LNCAP (cell line): ENCODE measurements around the gene MAMDC2.

Experiments used
- TF ChIP-seq, protein P1 (sequence below): fragments of 450-650 bp; IDR thresholded peaks from 2 replicates; pipeline ENCODE4 v1.5.1; 2017; ENCODE audit warnings: mild to moderate bottlenecking

The MAMDC2 gene

DNA sequence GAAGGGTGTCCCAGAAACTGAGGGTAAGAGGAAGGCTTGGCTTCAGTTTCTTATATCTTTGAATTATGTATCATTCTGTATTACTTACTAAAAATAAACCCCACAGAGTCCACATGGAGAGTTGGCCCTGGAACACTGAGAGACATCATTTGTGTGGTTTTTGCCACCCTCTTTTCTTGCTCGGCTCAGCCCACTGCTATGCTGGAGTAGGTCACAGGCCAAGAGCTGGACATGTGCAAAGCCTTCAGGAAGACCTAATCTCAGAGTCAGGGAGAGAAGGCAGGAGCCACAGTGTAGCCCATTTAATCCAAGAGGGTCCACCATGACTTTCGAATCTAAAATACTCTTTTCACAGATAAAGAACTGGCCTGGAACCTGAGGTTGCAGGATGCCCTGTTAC lies 47.5 kb downstream of the MAMDC2 start:
- TF ChIP-seq, protein P1, sequence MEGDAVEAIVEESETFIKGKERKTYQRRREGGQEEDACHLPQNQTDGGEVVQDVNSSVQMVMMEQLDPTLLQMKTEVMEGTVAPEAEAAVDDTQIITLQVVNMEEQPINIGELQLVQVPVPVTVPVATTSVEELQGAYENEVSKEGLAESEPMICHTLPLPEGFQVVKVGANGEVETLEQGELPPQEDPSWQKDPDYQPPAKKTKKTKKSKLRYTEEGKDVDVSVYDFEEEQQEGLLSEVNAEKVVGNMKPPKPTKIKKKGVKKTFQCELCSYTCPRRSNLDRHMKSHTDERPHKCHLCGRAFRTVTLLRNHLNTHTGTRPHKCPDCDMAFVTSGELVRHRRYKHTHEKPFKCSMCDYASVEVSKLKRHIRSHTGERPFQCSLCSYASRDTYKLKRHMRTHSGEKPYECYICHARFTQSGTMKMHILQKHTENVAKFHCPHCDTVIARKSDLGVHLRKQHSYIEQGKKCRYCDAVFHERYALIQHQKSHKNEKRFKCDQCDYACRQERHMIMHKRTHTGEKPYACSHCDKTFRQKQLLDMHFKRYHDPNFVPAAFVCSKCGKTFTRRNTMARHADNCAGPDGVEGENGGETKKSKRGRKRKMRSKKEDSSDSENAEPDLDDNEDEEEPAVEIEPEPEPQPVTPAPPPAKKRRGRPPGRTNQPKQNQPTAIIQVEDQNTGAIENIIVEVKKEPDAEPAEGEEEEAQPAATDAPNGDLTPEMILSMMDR, result no peak

DNA sequence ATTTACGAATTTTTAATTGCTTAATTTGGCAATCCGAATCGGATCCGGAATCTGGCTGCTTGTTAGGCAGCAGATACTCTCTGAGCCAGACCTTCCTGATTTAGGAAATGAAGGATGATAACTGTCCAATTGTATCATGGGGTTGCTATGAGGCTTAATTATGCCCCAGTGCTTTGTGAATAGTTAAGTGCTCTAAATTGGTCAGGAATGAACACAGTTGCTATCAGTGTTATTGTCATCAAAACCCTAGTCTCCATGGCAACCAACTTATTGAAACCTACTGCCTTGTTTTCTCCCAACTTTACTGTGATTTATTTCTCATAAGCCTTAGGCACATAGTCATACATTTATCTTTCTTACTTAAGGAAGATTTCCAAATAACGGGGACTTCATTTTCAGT lies 47.9 kb downstream of the MAMDC2 start:
- TF ChIP-seq, protein P1, result no peak

- TF ChIP-seq, protein P1, result no peak
Observed at GRCh38 chr9:70092190-70092589, 48.5 kb downstream of the MAMDC2 start.

- TF ChIP-seq, protein P1, result no peak
Observed at GRCh38 chr9:70093095-70093494, 49.4 kb downstream of the MAMDC2 start.

GRCh38 chr9:70093944-70094343 lies 50.3 kb downstream of the MAMDC2 start:
- TF ChIP-seq, protein P1, result no peak

DNA sequence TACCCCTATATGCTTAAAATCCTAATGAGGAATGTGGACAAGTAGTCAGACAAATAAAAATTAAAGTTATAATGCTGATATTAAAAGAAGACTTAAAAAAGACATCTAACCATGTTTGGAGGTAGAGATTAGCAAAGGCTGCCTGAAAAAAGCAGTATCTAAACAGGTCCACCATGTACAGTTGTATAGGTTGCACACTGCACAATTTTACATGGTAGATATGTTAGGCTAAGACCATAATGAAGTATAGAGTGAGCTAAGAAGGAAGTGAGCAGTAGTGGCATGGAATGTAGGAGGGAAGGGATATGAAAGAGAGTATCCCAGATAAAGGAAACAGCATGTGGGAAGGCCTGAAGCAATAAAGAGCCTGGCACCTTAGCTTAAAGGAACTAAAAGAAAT lies 51.1 kb downstream of the MAMDC2 start:
- TF ChIP-seq, protein P1, result no peak

DNA sequence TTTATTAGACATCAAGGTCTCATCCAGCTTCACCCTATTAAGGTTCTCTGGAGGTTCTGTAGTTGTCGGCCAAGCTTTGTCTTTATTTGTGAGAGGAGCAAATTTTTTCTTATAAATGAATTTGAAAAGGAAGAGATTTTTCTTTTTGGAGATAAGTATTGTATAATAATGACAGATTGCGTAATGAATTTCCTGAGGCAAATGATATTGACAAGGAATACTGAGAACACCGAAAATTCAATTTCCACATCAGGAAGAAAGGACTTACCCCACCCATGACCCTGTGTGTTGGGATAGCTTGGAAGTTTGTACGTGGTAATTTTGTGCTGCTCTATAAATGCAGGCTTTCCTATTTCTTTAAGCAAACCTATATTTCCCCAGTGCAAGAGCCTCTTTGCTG lies 53.5 kb downstream of the MAMDC2 start:
- TF ChIP-seq, protein P1, result no peak

DNA sequence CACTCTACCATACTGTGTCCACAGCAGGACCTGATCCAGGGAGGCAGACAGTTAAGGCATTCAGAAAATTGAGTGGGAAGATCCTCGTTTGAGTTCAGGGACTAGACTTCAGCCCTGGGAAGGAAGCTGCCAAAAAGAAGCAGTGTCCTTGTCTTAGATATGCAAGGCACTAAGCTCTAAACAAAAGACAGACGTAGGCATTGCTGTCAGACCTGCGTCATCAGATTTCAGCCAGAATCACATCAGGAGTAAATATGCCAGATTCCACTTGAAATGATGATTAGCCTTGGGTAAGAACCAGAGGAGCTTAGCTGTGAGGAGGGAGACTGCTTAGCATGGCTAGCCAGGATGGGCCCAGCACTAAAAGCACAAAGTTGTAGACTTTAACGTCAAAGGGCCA lies 56.7 kb downstream of the MAMDC2 start:
- TF ChIP-seq, protein P1, result no peak
